ENCODE measurements around the gene CCDC60.
"Not testable (repeated sequence)": the region's sequence is repeated elsewhere in the genome, so short reads cannot be mapped to it uniquely, and the experiment has no call there.

CCDC60 gene

DNA sequence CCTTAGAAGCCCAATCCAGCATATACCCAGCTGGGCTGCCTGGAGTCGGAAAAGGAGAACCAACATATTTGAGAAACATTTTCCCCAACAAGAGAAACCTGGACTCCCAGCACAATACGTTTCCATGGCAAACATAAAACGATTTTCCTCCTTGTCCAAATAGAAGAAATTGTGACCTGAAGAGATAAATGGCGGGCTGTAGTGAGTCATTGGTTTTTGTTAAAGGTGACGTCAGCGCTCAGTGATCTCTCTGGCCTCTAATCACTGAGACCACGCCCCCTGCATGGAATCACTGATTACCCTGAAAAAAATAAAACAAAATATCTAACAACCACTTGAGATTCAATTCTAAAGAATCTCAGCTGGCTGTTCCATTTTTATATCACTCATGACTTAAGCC, 6.0 kb downstream of the CCDC60 start:
- no peak for DNase-seq

DNA sequence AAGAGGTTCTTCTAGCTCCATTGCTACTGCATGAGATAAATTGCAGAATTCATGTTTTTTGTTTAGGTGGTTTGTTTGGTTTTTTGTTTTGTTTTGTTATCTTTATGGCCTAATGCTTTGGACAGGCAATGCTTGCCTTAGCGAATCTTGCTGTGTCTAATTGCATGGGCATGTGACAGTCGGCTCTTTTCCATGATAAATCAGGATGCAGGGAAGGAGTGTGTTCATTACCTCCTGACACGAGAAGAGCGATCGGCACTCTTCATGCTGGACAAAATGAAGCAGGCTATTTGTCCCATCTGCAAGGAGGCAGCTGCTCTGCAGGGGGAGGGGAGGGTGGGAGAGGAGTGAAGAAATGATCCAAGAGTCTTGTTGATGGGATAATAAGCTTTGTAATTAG, 6.5 kb downstream of the CCDC60 start:
- no peak for DNase-seq

DNA sequence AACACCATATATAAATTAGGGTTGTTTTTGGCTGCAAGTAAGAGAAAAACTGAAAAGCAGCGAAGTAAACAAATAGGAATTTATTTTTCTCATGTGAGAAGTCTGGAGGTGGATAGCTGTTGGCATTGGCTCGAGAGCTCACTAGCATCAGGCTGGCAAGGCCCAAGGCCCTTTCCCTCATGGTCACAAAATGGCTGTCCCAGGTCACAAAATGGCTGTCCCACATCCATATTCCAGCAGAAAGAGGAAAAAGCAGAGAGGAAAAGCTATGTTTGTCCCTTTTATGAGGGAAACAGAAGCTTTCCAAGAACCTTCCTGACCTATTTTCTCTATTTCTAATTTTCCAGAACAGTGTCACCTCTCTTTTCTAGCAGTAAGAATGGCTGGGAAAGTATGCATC, 7.5 kb downstream of the CCDC60 start:
- DNase-seq: no peak

DNA sequence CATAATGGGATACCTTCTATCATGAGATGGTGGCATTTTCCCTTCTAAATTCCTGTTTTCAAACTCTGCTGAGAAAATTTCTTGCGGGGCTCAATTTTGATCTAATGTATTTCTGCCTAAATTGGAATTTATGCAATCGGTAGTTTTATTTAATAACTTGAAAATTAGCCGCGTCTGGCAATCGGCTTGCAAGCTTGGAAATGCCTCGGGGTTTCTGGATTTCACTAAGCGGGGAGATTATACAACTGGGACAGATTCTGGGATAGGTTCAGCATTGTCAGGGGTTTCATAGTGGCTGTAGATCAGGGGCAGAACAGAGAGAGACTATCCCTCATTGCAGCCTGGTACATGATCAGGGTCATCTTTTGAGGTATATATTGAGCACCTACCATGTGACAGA, 8.6 kb downstream of the CCDC60 start:
- no peak for DNase-seq

DNA sequence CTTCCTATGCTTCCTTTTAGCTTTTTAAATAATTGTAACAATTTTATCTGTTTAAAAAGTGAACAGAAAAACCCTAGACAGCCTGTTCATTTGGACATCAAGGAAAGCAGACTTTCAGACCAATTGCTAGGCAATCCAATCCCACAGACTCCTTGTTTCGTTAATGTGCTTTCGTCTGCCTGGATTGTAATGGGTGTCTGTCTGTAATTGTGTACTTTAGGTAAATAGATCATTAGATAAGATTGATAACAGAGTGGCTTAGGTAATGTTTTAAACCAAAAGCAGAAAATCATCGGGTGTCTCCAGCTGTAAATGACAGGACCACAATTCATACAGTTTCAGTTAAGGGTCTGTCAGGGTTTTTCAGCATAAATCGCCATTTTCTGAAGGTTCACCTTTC, 19.6 kb downstream of the CCDC60 start:
- no peak for DNase-seq

DNA sequence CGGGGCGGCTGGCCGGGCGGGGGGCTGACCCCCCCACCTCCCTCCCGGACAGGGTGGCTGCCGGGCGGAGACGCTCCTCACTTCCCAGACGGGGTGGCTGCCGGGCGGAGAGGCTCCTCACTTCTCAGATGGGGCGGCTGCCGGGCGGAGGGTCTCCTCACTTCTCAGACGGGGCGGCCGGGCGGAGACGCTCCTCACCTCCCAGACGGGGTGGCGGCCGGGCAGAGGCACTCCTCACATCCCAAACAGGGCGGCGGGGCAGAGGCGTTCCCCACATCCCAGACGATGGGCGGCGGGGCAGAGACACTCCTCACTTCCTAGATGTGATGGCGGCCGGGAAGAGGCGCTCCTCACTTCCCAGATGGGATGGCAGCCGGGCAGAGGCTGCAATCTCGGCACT, 25.8 kb downstream of the CCDC60 start:
- not testable (repeated sequence) for DNase-seq

DNA sequence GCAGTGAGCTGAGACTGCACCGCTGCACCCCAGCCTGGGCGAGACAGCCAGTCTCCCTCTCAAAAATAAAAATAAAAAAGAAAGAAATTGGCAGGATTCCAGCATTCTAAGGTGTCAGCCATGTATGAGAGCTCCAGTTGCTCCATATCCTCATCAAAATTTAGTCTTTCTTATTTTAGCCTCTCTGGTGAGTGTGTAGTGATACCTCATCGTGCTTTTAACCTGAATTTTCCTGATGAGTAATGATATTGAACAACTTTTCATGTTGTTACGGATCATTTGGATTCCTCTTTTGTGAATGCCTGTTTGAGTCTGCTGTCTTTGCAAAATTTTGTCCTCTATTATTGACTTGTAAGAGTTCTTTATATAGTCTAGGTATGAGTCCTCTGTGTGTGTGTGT, 28.5 kb downstream of the CCDC60 start:
- DNase-seq: no peak

DNA sequence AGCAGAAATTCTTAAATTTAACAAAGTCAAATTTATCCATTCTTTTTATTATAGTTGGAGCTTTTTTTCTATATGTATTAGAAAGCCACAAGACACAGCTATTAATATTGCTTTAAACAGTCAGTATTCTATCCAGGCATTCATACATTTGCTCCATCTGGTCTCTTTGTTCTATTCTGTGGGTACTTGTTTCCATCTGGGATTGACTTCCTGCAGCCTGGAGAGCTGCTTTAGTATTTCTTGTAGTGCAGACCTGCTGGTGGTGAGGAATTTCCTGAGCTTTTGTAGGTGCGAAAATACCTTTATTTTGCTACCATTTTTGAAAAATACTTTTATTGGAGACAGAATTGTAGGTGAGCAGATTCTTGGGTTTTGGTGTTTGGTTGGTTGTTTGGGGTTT, 29.0 kb downstream of the CCDC60 start:
- no peak for DNase-seq

DNA sequence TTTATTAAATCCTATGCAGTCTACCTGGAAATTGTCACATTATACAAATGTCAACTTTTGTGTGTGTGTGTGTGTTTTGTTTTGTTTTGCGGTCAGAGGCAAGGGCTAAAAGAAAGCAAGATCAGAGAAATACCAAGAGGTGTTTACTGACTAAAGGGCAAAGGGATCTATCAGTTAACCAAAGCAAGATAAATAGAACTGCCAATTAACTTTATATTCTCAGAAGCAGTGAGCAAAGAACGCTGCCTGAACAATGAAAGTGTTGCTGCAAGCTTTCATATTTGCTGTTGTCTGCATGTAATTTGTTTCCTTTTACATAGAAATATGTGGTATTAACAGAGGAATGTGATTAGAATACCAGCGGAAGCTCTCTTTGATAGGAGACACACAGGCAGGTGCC, 30.9 kb downstream of the CCDC60 start:
- no peak for DNase-seq

DNA sequence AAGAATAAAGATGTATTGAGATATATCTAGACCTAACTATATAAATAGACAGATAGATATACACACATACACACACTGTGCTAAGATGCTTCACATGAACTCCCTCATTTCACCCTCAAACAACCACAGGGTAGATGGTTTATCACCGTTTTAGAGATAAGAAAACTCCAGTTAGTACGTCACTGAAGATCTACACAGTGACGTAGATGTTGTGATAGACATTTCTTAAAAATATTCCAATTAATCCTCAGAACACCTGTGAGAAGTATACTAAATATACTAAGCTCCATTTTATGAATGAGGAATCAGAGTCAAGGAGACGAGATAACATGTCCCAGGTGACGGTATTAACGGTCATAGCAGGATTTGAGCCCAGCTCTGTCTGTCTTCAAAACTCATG, 31.5 kb downstream of the CCDC60 start:
- no peak for DNase-seq

DNA sequence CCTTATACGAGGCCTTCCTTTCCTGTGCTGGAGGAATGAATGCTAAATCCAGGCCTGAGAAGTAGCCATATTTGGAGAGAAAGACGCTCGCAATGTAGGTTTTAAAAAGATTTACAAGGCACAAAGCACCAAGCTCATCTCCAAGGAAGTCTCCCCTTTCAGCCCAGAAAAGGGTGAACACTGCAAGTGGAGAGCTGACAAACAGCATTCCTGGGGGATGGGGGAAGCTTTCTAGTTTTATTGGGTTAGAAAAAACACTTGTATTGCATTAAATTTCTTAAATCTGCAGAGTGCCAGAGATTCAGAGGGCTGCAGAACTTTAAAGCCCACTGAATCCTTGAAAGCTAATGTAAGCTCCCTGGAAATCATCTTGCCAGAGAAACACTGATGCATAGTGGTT, 34.6 kb downstream of the CCDC60 start:
- DNase-seq: no peak

DNA sequence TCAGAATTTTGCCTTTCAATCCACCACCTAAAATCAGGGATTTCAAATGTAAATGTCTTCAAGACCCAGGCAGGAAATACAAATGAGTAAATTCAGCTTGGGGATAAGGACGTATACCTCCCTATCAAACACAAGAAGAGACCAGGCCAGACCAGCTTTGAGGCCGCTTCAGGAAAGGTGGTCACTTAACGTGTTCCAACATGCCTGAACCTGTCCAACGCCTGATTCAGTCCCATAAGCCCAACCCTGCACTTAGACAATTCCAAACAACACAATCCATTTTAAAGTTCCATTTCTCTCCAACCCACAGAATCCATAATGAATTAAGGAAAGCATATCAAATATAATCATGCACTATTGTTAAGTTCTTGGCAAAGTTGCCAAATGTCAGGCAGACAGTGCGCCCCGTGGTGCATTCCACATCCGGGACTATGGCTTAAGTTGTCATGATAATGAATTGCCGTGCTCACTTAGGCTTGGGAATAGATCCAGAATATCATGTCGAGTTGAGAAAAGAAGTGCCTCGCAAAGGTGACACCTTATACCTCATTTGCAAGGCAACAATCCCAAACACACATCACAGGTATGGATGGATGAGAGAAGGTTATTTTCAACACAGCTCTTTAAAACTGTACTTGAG, 35.5 kb downstream of the CCDC60 start:
- no peak for DNase-seq

DNA sequence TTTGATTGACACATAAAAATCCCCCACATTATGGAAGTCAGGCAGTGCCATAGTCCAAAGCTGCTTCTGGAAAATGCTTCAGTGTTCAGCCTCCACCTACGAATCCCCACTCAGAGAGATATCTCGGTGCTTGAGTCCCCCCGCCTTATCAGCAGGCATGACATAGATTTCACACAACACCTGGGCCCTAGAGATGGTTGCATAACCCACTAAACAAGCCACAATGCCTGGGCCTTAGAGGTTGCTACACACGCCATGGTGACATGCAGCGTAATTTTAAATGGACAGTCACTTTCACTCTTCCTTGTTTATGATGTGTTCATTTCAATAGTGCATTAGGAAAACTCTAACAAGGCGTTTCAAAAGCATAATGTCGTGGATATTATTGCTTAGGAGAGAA, 38.0 kb downstream of the CCDC60 start:
- DNase-seq: no peak

DNA sequence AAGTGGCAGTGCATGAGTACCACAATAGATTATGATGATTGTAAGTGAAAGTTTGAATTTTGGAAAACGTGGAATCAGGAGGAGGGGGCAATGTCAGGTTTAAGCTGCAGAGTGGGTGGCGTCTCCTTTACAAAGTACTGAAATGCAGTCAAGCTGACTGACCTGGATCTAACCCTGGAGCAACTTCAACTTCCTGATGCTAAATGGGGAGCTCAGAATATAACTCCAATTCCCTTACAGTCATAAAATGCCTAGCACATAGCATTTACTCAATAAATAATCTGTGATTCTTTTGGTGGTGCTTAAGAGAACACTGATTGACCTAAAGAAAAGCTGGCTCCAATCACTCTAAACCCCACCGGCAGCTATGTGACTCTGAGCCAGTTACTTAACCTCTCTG, 38.5 kb downstream of the CCDC60 start:
- DNase-seq: no peak

DNA sequence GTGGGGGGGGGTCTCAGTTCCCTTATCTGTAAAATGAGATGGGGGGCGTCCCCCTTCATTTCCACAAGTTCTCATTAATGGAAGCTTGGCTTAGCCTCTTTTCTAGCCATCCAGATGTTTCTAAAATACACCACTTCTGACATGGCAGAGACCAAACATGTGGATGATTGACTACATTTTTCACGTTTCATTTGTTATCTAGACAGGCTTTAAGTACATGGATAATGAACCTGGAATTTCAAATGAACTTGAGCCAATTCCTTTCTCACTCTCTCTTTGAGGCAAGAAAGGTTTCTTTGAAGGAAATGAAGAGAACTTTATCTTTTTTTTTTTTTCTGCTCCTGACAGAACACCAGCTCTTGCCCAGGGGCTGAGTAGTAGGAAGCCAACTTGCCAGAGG, 39.1 kb downstream of the CCDC60 start:
- DNase-seq: no peak

DNA sequence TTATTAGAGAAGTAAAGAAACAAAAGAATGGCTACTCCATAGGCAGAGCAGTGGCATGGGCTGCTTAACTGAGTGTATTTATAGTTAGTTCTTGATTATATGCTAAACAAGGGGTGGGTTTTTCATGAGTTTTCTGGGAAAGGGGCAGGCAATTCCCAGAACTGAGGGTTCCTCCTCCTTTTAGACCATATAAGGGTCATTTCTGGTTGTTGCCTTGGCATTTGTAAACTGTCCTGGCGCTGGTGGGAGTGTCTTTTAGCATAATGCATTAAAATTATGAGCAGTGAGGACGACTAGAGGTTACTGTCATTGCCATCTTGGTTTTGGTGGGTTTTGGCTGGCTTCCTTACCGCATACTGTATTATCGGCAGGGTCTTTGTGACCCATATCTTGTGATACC, 40.1 kb downstream of the CCDC60 start:
- no peak for DNase-seq

DNA sequence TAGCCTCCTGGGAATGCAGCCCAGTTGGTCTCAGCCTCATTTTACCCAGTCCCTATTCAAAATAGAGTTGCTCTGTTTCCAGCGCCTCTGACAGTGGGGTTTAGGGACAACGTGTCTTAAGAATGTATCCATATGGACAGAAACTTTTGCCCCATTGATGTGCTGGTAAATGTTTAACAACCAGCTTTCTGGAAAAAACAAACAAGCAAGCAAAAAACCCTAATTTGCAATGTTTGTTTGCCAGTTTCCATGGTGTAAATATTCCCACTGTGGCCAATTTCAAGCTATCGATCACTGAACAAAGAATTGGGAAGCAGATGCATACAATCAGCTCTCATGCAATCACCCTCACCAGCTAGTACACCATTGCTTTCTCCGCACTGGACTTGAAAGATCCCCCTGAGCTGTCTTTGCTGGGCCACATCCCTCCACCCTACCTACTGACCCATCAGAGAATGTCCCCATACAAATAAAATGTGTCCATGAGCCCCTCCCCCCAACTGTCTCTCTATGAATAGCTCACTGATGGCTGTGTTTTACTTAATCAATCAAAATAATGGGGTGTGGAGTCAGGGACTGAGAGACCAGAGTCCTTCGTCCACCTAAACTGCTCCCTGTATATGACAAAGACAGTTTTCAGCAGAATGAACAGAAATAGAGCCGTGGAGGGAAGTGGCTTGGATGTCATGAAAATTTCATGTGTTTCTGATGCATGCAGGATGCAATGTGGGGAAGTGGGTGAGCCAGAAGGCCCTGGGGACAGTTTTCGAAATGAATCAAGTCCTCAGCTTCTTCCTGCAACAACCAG, 40.8 kb downstream of the CCDC60 start:
- DNase-seq: no peak

DNA sequence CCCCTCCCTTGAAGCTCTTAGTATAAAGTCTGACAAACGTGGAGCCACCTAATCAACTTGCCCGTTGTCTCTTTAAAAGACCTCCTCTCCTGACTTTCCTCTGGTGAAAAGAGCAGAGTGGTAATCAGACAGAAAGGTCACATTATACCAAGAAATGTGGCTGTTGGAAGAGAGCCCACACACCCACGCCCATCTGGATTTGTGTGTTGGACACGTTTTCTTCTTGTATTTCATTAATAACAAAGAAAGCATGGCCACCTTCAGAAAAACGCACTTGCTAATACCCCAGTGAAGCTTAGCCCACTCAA, 41.3 kb downstream of the CCDC60 start:
- DNase-seq: no peak

DNA sequence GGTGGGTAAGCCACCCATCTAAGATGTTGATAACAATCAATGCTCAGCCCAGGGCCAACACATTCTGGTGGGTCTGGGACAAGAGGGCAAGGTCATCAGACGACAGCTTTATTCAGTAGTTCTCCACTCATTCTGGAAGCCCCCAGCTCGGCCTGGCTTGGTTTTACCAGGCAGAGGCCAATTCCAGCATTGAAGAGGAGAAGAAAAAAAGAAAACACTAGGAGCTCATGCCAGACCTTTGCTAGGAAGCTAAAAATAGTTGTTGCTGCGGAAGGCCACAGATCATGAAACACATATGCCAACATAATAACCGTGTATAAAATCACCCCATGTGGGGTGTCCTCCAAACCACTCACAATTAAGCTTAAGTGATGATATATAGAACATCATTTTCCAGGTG, 44.4 kb downstream of the CCDC60 start:
- DNase-seq: no peak

DNA sequence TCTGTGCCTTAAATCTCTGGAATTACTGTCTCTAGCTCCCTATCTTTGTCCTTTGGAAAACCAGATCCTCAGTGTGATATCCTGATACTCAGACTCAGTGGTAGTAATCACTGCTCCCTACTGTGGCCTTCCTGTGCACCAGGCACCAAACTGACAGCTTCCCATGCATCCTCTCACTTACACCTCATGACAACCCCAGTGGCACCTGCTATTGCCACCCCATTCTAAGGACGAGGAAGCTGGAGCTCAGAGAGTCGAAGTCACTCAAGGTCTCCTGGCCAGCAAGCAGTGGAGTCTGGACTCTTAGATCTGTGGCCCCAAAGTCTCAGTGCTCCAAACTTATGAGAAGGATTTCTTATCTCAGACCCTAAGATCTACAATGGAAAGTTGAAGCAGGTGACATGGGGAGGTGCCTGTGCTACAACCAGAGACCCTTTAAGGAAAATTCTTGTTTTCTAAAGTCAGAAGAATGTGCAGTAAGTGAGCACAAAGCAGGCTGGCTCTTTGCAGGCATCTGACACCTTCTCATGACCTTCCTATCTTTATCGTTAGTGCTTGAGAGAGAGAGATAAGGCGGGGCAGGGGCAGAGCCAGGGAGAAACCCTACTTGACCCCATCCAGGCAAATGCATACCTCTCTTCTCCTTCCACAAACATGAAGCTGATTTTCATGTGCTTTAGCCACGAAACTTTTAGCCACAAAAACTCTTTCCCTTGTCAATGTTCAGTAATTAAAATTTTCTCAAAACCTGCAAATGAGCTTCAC, 47.1 kb downstream of the CCDC60 start:
- no peak for DNase-seq

DNA sequence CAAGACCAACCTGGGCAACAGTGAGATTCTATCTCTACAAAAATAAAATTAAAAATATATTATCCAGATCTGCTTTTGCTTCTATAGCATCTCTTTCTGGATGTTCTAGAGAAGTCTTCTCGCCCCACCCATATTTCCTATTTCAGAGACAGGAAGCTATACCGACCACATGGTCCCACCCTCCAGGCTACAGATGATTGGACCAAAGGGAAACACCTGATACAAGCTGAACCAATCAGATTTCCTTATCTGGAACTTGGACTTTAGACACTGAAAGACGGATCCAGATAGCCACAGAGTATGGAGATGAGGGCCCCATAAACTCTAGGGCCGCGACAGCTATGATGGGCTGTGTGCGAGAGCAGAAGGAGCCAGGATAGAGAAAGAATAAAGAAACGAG, 48.7 kb downstream of the CCDC60 start:
- DNase-seq: no peak

DNA sequence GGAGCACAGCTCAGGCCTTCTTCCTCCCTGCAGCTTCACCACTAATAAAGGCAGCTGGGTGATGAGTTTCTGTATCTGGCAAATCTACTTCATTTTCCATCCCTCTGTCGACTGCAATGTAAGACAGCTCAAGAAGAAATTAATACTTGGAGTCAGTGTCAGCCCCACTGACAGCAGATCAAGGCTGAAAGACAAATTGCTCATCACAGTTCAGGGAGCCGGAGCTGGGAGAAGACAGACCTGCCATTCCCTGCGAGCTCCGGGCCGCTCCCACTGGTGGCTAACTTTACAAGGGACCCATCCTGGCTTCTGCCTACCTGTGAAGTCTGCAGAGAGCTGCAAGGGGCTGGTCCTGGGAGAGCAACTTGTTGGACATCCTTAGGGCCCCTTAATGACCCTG, 49.8 kb downstream of the CCDC60 start:
- no peak for DNase-seq

DNA sequence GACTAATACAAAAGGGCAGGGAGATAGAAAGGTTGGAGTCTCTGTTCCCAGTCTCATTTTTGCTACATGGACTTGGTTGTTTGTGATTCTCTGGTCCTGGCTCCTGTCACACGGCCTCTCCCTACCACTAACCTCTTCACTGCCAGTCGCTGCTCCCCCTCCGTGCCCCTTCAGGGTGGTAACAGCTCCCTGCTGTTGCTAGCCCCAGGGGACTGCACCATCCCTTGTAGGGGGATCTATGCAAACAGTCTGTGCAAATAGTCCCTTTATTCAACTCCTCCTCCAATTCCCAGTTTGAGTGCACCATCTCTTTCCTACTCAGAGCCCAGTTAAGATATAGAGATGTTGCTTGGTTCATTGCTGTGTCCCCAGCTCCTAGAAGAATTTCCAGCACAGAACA, 51.1 kb downstream of the CCDC60 start:
- no peak for DNase-seq

DNA sequence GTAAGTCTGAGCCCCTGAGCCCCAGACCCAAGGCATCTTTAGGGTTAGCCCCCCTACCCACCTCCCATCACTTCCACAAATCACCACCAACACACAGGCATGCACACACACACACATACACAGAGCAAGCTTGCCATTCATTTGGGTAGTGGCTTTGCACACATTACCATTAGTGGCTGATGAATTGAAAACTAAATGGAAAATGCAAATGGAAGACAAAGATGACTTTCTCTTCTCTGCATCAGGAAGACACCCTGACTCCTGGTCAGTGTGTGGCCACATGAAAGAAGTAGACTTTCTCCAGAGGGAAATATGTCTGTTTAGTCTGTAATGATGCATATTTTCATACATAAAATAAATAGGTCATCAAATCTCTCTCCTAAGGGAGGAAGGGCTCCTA, 55.2 kb downstream of the CCDC60 start:
- no peak for DNase-seq

All from right forelimb (tissue), 1 donor.